ENCODE measurements around the gene GAST.
"Not testable (repeated sequence)": the region's sequence is repeated elsewhere in the genome, so short reads cannot be mapped to it uniquely, and the experiment has no call there.

Gene GAST

DNA sequence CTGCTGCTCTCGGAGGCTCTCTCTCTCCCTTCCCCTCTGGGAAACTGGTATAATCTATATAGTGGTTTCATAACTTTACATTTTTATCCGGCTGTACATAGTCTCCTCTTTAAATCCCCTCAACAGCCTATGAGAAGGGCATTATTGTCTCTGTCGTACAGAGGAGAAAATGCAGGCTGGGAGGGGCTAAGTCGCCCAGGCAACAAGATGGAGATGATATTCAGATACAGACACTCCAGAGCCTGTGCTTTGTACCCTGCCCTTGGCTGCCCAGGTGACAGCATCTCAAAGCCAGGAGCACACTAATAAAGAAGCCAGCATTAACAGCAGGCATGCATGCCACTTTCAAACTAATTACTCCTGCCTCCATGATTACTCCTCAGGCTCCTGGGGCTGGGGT, 28.1 kb upstream of the GAST start:
- no peak for DNase-seq

DNA sequence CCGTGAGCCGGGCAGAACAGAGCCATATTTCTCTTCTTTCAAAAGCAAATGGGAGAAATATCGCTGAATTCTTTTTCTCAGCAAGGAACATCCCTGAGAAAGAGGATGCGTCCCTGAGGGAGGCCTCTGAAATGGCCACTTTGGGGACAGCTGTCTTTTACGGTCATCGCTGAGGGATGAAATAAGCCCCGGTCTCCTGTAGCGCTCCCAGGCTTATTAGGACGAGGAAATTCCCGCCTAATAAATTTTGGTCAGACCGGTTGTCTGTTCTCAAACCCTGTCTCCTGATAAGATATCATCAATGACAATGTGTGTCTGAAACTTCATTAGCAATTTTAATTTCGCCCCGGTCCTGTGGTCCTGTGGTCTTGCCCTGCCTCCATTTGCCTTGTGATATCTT, 26.4 kb upstream of the GAST start:
- DNase-seq = not testable (repeated sequence)

DNA sequence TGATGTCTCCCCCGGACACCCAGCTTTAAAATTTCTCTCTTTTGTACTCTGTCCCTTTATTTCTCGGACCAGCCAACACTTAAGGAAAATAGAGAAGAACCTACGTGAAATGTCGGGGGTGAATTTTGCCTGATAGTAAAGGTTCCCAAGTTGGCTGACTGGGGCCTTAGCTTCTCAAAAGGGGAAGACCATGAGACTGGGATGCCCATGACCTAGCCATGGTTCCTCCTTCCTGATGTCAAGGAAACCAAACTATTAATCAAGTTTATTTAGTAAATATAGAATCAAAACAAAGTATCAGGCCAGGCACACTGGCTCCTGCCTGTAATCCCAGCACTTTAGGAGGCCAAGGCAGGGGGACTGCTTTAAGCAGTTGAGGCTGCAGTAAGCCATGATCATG, 25.9 kb upstream of the GAST start:
- no peak for DNase-seq

DNA sequence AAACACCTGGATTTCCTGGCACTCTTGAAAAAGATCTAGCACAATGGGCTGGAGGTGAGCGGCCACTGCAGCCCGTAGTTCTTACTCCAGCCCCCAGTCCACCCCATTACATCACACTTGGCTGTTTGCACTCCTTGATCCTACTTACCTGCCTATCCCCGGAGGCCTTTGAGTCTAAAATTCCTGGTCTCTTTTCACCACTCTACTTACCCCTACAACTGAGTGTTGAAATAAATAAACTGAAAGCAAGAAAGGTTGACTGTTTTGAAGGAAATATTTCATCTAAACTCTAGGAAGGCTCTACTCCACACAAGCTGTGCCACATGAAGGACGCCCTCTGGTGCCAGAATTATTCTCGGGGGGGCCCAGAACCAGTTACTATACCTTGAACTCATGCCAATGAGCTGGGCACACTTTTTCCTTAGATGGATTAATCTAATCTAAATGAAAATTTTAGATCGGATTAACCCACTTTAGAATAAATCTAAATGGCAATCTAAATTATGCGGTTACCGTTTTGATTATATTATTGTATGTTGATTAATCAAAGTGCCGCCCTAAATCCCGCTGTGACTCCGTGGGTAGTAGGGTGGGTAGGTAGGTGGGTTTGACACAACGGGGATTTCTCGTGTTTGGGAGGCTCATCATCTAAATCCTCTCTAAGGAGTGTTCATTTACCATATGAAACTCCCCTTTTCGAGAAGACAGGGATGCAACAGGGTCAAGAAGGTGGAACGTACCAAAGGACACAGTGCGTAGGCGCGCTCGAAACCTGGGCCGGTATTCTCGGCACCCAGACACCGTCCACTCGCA, 24.1 kb upstream of the GAST start:
- peak; percentile 65 for DNase-seq

DNA sequence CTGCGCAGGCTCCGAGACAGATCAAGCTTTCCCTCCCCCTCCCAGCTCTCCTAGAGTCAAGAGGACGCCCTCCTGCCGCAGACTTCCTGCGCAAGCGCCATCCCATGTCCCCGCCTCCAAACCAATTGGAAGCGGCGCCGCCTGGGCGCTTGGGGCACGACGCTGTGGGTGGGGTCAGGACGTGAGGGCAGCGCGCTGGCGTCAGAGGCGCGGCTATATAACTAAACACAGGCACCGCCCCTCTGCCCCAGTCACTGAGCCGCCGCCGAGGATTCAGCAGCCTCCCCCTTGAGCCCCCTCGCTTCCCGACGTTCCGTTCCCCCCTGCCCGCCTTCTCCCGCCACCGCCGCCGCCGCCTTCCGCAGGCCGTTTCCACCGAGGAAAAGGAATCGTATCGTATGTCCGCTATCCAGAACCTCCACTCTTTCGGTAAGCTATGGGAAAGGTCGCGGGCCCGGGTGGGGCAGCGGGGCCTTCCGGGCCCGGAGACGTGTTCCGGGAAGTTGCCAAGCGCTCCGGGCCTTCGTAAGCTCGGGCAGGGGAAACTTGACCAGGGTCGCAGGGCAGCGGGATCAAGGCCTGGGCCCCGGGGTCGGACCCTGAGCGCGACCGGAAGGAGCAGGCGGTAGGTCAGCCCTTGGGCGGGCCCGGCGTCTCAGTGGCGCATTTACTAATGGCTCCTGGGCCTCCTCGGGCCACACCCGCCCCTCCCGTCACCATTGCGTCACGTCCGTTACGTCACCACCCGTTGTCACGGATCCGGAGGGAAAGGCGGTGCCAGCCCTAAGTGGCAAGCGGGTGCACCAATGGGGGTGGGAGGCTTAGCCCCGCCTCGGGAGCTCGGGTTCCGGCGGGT, 23.3 kb upstream of the GAST start, which contains the start of gene EIF1:
Gene EIF1 (plus strand): TSS at position 245 of the 856 bp plus-strand sequence. CDS start 154 bp downstream, at position 399.
- DNase-seq = peak; percentile 99

DNA sequence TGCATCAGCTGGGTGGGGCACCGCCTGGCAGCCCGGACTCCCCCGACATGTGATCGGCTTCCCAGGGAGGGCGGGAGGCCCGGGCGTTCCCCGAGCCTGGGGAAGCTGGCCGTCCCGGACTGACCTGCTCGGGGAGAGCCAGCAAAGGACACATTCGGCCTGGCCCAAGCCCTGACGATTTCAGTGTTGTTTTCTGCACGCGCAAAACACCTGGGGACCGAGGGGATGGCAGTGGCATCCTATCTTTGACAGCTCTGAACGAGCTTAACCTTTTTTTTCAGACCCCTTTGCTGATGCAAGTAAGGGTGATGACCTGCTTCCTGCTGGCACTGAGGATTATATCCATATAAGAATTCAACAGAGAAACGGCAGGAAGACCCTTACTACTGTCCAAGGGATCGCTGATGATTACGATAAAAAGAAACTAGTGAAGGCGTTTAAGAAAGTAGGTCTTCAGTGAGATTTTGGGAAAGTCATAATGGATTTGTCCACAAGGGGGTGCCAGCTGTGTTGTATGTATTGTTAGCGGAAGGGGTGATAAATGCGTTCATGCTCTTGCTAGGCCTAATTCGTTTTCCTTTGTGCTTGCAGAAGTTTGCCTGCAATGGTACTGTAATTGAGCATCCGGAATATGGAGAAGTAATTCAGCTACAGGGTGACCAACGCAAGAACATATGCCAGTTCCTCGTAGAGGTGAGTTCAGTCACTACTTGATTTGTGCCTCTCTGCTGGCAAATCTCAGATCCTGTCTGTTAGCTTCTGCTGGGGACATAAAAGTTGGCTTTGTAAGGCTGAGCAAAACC, 22.4 kb upstream of the GAST start:
- DNase-seq = no peak

DNA sequence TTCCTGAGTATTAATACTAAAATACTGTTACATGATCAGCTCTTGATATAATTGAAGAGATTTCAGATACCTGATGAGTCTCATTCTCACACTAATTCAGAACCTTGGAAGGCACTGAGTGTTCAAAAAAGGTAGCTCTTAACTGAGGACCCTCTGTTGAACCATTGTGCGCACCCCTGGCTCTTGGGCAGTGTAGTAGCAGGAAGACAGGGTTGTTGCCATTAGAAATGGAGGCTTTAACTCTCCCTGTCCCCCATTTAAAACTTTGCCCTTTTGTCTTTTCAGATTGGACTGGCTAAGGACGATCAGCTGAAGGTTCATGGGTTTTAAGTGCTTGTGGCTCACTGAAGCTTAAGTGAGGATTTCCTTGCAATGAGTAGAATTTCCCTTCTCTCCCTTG, 21.6 kb upstream of the GAST start:
- DNase-seq = no peak

DNA sequence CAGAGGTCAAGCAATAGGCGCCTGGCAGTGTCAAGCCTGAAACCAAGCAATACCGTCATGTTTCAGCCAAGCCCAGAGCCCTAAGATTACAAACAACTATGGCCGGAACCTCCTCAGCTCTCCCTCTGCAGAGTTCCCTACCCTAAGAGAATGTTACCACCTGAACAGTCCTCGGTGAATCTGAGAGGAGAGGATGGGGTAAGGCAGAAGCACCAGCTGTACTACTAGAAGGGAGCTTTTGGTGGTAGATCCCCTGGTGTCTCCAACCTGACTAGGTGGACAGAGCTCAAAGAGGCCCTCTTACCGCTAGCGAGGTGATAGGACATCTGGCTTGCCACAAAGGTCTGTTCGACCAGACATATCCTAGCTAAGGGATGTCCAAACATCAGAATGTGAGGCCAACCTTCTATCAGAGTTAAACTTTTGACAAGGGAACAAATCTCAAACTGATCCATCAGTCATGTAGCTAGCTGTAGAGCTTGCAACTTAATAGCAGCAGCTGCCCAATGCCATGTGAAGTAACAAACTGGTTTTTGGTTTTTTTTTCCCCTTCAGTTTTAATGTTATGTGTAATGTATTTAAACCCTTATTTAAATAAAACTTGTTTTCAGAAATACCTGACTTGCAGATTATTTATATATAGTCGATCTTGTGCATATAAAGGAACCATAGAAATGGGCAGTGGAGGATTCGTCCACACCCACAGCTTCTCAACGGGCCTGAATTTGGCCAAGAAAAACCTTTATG, 20.9 kb upstream of the GAST start:
- DNase-seq = no peak

DNA sequence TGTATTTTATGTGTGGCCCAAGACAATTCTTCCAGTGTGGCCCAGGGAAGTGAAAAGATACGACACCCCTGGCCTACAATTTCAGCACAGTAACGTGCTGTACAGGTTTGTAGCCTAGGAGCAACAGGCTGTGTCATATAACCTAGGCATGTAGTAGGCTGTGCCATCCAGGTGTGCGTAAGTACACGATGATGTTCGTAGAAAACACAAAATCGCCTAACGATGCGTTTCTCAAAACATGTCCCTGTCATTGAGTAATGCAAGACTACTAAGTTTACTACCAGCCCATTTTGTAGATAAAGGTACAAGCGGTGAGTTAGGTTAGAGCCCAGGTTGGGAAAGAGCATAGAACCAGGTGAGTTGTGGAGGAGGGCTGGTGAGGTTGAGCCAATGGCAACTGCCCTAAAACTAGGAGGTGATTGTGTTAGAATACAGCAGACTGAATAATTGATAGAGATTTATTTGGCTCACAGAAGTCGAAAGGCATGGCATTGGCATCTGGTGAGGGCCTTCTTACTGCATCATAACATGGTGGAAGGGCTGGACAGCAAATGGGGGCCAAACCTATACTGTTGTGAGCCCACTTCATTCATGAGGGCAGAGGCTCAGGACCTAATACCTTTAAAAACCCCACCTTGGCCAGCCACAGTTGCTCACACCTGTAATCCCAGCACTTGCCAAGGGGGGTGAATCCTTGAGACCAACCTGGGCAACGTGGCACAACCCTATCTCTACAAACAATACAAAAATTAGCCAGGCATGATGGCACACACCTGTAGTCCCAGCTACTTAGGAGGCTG, 19.2 kb upstream of the GAST start:
- DNase-seq = no peak

DNA sequence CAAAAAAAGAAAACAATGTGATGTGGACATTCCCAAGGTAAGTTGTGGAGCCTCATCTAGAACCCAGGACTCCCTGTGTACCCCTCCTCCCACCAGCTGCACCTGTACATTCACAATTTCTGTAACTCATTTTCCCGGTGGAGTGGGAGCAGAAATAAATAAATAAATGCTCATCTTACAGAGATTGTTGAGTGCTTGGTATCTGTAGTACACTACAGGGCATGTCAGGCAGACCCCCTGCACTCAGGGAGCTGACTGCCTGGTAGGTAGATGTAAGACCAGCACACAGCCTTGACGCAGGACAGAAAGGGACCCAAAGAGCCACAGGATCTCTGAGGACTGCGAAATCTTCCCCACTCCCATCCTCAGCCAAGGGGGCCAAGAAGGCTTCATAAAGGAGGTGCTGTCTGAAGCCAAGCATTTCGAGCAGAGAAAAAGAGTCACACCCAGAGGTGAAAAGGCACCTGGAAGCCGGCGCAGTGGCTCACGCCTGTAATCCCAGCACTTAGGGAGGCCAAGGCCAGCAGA, 16.9 kb upstream of the GAST start:
- DNase-seq = peak; percentile 22

DNA sequence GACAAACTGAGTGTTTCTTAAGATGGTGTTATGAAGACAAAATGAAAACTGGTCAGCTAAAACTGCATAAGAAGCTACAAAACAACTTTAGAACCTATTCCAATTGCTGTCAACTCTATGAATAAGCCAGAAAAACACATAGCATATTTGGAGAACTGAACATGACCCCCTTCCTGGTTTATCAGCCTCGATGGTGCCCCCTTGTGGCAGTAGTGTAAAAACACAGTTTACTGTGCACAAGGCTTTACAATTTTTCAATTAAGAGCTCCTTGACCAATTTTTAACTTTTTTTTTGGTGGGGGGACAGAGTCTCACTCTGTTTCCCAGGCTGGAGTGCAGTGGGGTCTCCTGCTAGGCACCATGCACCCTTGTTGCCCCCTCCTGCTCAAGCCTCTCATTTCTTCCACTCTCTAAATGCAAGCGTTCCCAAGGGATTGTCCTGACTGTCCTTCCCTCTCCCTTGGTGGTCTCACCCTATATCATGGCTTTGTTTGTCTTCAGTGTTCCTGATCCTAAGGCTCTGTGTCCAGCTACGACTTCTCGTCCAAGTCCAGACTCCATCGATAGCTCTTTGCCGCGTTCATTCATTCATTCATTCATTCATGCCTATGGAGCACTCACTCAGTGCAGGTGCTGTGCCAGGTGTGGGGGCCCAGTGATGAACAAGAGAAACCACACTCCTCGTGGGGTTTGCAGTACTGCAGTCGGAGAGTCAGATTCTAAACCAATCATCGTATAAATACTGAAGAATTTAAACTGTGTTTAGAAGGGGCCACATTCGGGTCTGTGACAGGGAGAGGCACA, 16.0 kb upstream of the GAST start:
- peak; percentile 58 for DNase-seq

DNA sequence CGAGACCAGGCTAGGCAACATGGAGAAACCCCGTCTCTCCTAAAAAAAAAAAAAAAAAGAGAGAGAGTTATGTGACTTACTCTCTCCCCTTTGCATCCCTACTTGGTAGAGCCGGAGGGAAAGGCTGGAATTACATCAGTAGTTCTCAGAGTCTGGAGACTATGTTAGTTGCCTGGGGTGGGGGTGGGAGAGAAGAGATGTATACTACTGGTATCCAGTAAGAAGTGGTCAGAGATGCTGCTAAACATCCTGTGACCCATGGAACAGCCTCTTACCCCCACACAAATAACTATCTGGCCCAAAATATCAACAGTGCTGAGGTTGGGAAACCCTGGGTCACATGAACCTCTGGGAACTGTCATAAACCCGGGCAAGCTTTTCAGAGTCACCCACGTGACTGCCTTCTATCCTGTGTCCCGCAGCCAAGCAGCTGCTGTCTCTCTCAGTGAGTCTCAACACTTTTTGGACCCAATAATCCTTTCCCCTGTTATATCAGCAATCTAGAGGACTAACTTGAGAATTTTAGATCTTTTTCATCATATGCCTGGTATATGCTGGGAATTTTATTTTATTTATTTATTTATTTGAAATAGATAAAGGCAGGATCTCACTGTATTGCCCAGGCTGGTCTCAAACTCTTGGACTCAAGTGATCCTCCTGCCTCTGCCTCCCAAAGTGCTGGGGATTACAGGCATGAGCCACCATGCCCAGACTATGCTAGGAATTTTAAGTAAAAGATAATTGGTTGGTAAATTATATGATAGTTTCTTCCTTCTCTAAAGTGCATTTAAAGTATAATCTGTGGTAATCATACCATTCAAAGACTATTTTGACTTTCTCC, 14.8 kb upstream of the GAST start:
- no peak for DNase-seq

DNA sequence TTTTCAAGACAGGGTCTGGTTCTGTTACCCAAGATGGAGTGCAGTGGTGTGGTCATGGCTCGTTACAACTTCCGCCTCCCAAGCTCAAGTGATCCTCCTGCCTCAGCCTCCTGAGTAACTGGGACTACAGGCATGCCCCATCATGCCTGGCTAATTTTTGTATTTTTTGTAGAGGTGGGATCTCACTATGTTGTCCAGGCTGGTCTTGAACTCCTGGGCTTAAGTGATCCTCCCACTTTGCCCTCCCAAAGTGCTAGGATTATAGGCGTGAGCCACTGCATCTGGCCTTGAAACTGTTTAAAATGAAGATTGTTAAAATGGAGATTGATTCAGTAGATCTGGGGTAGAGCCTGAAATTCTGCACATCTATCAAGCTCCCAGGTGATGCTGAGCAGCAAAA, 11.3 kb upstream of the GAST start:
- not testable (repeated sequence) for DNase-seq

DNA sequence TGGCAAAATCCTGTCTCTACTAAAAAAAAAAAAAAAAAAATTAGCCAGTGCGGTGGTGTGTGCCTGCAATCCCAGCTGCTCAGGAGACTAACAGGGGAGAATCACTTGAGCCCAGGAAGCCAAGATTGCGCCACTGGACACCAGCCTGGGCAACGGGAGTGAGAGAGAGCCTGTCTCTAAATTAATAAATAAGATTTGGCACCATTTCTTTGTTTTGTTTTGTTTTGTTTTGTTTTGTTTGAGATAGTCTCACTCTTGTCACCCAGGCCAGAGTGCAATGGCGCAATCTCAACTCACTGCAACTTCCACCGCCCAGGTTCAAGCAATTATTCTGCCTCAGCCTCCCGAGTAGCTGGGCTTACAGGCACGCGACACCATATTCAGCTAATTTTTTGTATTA, 9.4 kb upstream of the GAST start:
- DNase-seq = no peak

DNA sequence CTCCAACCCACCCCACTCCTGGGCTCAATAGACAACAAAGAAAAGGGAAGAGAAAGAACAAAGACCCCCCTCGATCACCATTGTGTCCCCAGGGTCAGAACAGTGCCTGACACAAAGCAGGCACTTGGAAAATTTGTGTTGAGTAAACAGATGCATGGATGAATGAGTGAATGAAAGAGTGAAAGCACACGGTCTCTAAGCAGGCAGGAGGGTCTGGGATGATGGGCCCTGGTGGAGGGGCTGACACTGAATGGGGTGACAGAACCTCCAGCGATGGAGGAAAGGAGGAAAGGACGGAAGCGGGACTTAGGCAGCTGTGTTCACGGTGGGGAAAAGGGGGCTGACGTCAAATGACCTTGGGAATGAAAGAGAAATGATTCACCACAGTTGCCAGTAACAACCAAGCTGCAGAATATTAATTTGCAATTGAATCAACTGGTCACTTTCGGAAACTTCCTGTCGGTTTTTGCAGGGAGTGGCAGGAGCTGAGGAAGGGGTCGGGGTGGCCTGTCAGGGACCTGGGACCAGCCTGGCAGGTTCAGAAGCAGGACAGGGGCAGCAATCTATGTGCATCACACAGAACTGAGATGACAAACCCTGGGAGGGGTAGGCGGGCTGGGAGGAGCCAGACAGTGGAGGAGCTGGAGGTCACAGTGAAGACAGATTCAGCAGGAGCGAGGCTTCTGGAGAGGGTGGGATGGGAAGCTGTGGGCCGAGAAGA, 6.7 kb upstream of the GAST start:
- no peak for DNase-seq

DNA sequence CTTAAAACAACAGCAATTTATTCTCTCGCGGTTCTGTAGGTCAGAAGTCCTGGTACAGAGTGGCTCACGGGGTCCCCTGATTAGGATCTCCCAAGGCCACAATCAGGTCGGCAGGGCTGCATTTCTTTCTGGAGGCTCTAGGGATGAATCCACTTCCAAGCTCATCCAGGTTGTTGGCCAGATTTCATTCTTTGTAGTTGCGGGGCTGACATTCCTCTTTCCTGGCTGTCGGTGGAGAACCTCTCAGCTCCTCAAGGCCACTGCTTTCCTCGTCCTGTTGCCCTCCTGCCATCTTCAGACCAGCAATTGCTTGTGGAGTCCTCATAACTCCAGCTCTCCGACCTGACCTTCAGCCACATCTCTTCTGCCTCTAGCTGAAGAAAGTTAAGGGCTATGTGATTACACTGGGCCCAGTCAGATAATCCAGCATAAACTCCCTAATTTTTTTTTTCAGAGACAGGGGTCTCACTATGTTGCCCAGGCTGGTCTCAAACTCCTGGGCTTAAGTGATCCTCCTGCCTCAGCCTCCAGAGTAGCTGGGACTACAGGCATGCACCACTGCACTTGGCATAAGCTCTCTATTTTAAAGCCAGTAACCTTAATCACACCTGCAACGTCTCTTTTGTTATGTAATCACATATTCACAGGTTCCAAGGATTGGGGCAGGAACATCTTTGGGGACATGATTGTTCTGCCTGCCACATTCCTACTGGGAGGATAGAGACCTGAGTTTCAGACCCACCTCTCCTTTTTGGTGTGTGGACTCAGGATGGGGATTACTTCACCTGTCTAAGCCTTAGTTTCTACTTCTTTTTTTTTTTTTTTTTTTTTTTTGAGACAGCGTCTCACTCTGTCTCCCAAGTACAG, 4.1 kb upstream of the GAST start:
- DNase-seq = no peak

DNA sequence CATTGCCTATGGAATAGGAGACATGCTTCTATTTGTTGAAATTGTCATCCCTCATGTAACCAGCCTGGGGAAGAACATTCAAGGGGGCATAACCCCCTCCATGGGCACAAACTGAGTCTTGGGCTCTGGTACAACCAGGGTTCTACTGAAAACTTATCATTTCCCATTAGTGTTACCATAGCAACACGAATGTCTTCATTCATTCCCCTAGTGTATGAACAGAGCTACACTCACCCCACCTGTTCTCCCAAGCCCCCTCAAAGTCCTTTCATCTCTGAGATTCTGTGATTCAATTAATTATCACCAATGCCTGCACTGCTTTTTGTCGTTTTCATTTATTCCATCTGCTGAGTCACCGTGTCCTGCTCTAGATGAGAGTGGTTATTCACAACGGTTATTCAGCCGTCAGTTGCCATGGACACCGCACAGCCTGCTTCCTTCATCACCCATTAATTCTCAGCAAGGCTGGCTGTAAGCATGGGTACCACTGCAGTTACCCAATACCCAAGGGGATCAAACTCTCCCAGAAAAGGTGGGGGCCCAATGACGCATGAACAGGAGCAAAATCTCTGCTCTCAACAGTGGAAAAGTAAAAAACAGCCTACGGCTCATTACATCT, 1.6 kb upstream of the GAST start:
- no peak for DNase-seq
